Smooth muscle cell (in vitro differentiated cells): Measurements from ENCODE around the gene PHC2. TPM values are rescaled to one million over a fixed set of nuclear protein-coding genes. Genes with fewer than 3 reads are reported as not detected.

Source experiments
- DNase-seq: peaks from one replicate; lab custom pipeline; 2025; ENCODE audit not compliant: unreplicated experiment; lab: John Stamatoyannopoulos, UW
- H2AFZ ChIP-seq: fragments of 200-600 bp; sonication (generic); 2 replicates; pipeline ENCODE4 v1.6.0; 2016; ENCODE audit warnings: antibody characterized with exemption, low read depth, mild to moderate bottlenecking
- H3F3A ChIP-seq: fragments of 200-600 bp; sonication (generic); 2 replicates; pipeline ENCODE4 v1.6.0; 2017; ENCODE audit warnings: antibody characterized with exemption, low read depth
- H3K27ac ChIP-seq: fragments of 200-600 bp; sonication (generic); 2 replicates; pipeline ENCODE4 v1.5.1; 2016; ENCODE audit warnings: low read depth, mild to moderate bottlenecking
- H3K27me3 ChIP-seq: fragments of 200-600 bp; sonication (generic); 2 replicates; pipeline ENCODE4 v1.6.1; 2016; ENCODE audit warnings: low read depth, mild to moderate bottlenecking
- H3K36me3 ChIP-seq: fragments of 200-600 bp; sonication (generic); 2 replicates; pipeline ENCODE4 v1.5.1; 2016; ENCODE audit warnings: low read depth
- H3K4me1 ChIP-seq: fragments of 200-600 bp; sonication (generic); 2 replicates; pipeline ENCODE4 v1.5.1; 2016; ENCODE audit warnings: low read depth
- H3K4me2 ChIP-seq: fragments of 200-600 bp; sonication (generic); 2 replicates; pipeline ENCODE4 v1.6.0; 2016; ENCODE audit warnings: mild to moderate bottlenecking
- H3K4me3 ChIP-seq: fragments of 200-600 bp; sonication (generic); 2 replicates; pipeline ENCODE4 v1.5.1; 2016; ENCODE audit warnings: mild to moderate bottlenecking
- H3K79me2 ChIP-seq: fragments of 200-600 bp; sonication (generic); 2 replicates; pipeline ENCODE4 v1.6.0; 2016; ENCODE audit warnings: low read depth, mild to moderate bottlenecking
- H3K9ac ChIP-seq: fragments of 200-600 bp; sonication (generic); 2 replicates; pipeline ENCODE4 v1.6.0; 2016; ENCODE audit warnings: low read depth
- H3K9me3 ChIP-seq: fragments of 200-600 bp; sonication (generic); replicated peaks from 2 replicates; pipeline ENCODE4 v1.5.1; 2016; ENCODE audit warnings: low read depth
- H4K20me1 ChIP-seq: fragments of 200-600 bp; sonication (generic); 2 replicates; pipeline ENCODE4 v1.6.0; 2016; ENCODE audit warnings: low read depth
- WGBS: methylation state at CpG from one replicate; pipeline ENCODE4 v1.1.7; 2016; ENCODE audit warnings: low lambda C conversion rate; 5-methylcytosine and 5-hydroxymethylcytosine counted together
- polyA plus RNA-seq: library from polyadenylated mRNA; unstranded; fragments of >200 nt; fragmentation: Nextera tagmentation; extraction: Ambion mirVana; gene quantifications from 2 replicates; pipeline ENCODE4 v1.2.1, GENCODE V29; 2016
- total RNA-seq: library from RNA; depleted of rRNA; stranded (reverse); fragments of >200 nt; gene quantifications from 2 replicates; pipeline ENCODE4 v1.2.3, GENCODE V29; 2014
- TF ChIP-seq, protein P1 (sequence below): fragments of 200-600 bp; sonication (generic); IDR thresholded peaks from 2 replicates; pipeline ENCODE4 v1.5.1; 2017; ENCODE audit warnings: borderline replicate concordance, mild to moderate bottlenecking, antibody characterized with exemption; ENCODE audit not compliant: insufficient read depth, poor library complexity, severe bottlenecking

Gene PHC2
- total and polyA plus RNA-seq, 2 experiments from 2014 or later: 42.4 to 109 TPM

DNA sequence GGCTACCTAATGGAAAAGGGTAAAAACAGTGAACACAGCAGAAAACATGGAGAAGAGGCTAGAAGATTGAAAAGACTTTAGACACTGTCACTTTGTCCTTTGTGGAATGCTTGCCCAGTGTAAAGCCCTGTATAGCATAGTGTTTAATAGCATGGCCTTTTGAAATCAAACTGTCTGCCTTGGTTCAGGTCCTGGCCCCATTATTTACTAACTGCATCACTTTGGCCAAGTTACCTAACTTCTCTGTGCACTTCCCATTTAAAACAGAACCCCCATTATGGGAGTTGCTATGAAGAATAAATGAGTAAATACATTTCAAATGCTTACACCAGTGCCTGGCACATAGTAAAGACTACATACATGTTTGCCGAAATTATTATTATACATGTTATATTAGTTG is 12.1 kb downstream of the PHC2 start:
- no peak overlapping the region for H3K27ac ChIP-seq
- H3K36me3 ChIP-seq: no peaks in the 10 kb centered on the region
- H3K4me2 ChIP-seq: no peak overlapping the region
- no peaks in the 10 kb centered on the region for H3K27me3 ChIP-seq
- H3K4me3 ChIP-seq: no peak overlapping the region
- H3K4me1 ChIP-seq: no peaks in the 10 kb centered on the region
- WGBS: 95% methylated on average over 1 of the region's 1 CpG
- DNase-seq: no peak
- H3F3A ChIP-seq: peaks cover 4% of the 10 kb centered on the region
- no peak overlapping the region for H3K9ac ChIP-seq
- no peak overlapping the region for H2AFZ ChIP-seq
- peaks cover 39% of the 10 kb centered on the region for H3K79me2 ChIP-seq
- H3K9me3 ChIP-seq: peaks cover 15% of the 10 kb centered on the region
- TF ChIP-seq, protein P1, sequence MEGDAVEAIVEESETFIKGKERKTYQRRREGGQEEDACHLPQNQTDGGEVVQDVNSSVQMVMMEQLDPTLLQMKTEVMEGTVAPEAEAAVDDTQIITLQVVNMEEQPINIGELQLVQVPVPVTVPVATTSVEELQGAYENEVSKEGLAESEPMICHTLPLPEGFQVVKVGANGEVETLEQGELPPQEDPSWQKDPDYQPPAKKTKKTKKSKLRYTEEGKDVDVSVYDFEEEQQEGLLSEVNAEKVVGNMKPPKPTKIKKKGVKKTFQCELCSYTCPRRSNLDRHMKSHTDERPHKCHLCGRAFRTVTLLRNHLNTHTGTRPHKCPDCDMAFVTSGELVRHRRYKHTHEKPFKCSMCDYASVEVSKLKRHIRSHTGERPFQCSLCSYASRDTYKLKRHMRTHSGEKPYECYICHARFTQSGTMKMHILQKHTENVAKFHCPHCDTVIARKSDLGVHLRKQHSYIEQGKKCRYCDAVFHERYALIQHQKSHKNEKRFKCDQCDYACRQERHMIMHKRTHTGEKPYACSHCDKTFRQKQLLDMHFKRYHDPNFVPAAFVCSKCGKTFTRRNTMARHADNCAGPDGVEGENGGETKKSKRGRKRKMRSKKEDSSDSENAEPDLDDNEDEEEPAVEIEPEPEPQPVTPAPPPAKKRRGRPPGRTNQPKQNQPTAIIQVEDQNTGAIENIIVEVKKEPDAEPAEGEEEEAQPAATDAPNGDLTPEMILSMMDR: no peak
- H4K20me1 ChIP-seq: no peaks in the 10 kb centered on the region

- WGBS: 96% methylated on average over 5 of the region's 5 CpGs
- H3K27ac ChIP-seq: no peak overlapping the region
- H3K4me2 ChIP-seq: no peak overlapping the region
- no peaks in the 10 kb centered on the region for H4K20me1 ChIP-seq
- peaks cover 12% of the 10 kb centered on the region for H3K4me1 ChIP-seq
- peaks cover 15% of the 10 kb centered on the region for H3K9me3 ChIP-seq
- H3F3A ChIP-seq: peaks cover 5% of the 10 kb centered on the region
- DNase-seq: no peak
- H3K79me2 ChIP-seq: peaks cover 23% of the 10 kb centered on the region
- H3K36me3 ChIP-seq: no peaks in the 10 kb centered on the region
- H3K9ac ChIP-seq: no peak overlapping the region
- no peak overlapping the region for H2AFZ ChIP-seq
- TF ChIP-seq, protein P1: no peak
- H3K4me3 ChIP-seq: no peak overlapping the region
- no peaks in the 10 kb centered on the region for H3K27me3 ChIP-seq
Measured at GRCh38 chr1:33414879-33415278, 16.0 kb downstream of the PHC2 start.

- H2AFZ ChIP-seq: peak overlapping the region; percentile 12
- TF ChIP-seq, protein P1: no peak
- H3K9ac ChIP-seq: peak overlapping the region; percentile 77
Measured at GRCh38 chr1:33410091-33410701, 20.7 kb downstream of the PHC2 start.

GRCh38 chr1:33408093-33408436 is 22.8 kb downstream of the PHC2 start:
- H2AFZ ChIP-seq: no peak overlapping the region
- 56% methylated on average over 2 of the region's 2 CpGs for WGBS
- peak overlapping the region; percentile 92 for H3K27ac ChIP-seq
- TF ChIP-seq, protein P1: no peak
- no peaks in the 10 kb centered on the region for H3K9me3 ChIP-seq
- H3K4me3 ChIP-seq: no peak overlapping the region
- no peak for DNase-seq
- no peaks in the 10 kb centered on the region for H3K79me2 ChIP-seq
- H3K9ac ChIP-seq: no peak overlapping the region
- H3F3A ChIP-seq: peaks cover 5% of the 10 kb centered on the region
- peaks cover 17% of the 10 kb centered on the region for H3K4me1 ChIP-seq
- H3K36me3 ChIP-seq: peaks cover 3% of the 10 kb centered on the region
- no peaks in the 10 kb centered on the region for H4K20me1 ChIP-seq
- H3K27me3 ChIP-seq: no peaks in the 10 kb centered on the region
- peak overlapping the region; percentile 10 for H3K4me2 ChIP-seq

More at GRCh38 chr1:33410091-33410701, 20.7 kb downstream of the PHC2 start:
- Histone ChIP-seq H3K4me2 (peak overlapping the region; percentile 78), H4K20me1 (no peaks in the 10 kb centered on the region), H3F3A (peaks cover 5% of the 10 kb centered on the region), H3K9me3 (no peaks in the 10 kb centered on the region), H3K36me3 (peaks cover 3% of the 10 kb centered on the region), H3K4me3 (no peak overlapping the region), H3K27ac (peak overlapping the region; percentile 92), H3K79me2 (no peaks in the 10 kb centered on the region), H3K27me3 (no peaks in the 10 kb centered on the region), H3K4me1 (peaks cover 17% of the 10 kb centered on the region)
- no peak for DNase-seq
- 31% methylated on average over 5 of the region's 5 CpGs for WGBS
